NB4 (cell line): Measurements from ENCODE around the gene DNAAF5.

Experiments used
- DNase-seq: peaks from one replicate; pipeline ENCODE4 v3.0.0; 2010; ENCODE audit warnings: low read depth
- H3K4me3 ChIP-seq: one replicate; pipeline ENCODE4 v1.5.1; 2011; ENCODE audit warnings: mild to moderate bottlenecking, low read depth, low read length, moderate library complexity
- CTCF ChIP-seq: IDR thresholded peaks from one replicate; pipeline ENCODE4 v1.5.1; 2012; ENCODE audit warnings: low read depth, low read length
- MAX ChIP-seq: IDR thresholded peaks from 2 replicates; pipeline ENCODE4 v1.6.1; 2011; ENCODE audit warnings: low read depth, low read length
- MYC ChIP-seq: IDR thresholded peaks from 2 replicates; pipeline ENCODE4 v1.6.1; 2011; ENCODE audit warnings: low read depth, low read length
- POLR2A ChIP-seq: IDR thresholded peaks from 2 replicates; pipeline ENCODE4 v1.6.1; 2011; ENCODE audit warnings: mild to moderate bottlenecking; ENCODE audit not compliant: insufficient read length; ENCODE audit errors: extremely low read depth

Gene DNAAF5

GRCh38 chr7:725223-726005 lies 1.1 kb upstream of the DNAAF5 start:
- peak overlapping the region; percentile 78 for H3K4me3 ChIP-seq
- no peak for TF ChIP-seq CTCF
- no peak for TF ChIP-seq MYC
- TF ChIP-seq POLR2A: no peak
- TF ChIP-seq MAX: no peak
- DNase-seq: peak; percentile 54

- TF ChIP-seq POLR2A: no peak
- TF ChIP-seq MAX: no peak
- no peak for TF ChIP-seq MYC
- TF ChIP-seq CTCF: no peak
- no peak for DNase-seq
- peak overlapping the region; percentile 78 for H3K4me3 ChIP-seq
These were observed 280 bp downstream of the DNAAF5 start for GRCh38 chr7:726854-727103.

- DNase-seq: peak; percentile 67
- TF ChIP-seq POLR2A (no peak), MYC (no peak; the same call in 1 of the 2 replicates), CTCF (no peak), MAX (peak; percentile 89)
- peak within 1 kb of the TSS; percentile 78 for H3K4me3 ChIP-seq
These were observed 756 bp downstream of the DNAAF5 start, which contains the start of gene PRKAR1B for GRCh38 chr7:727104-727805. Gene PRKAR1B, minus strand, starts transcription at chr7:727281. Its CDS starts 15,776 bp downstream, at chr7:711505.

- DNase-seq: no peak
- TF ChIP-seq MAX (no peak), MYC (no peak), CTCF (no peak), POLR2A (no peak)
These were observed 1.4 kb downstream of the DNAAF5 start for GRCh38 chr7:727806-728460.

GRCh38 chr7:728602-729001 lies 2.1 kb downstream of the DNAAF5 start:
- H3K4me3 ChIP-seq: peak overlapping the region; percentile 61
- DNase-seq: no peak
- TF ChIP-seq CTCF: no peak
- TF ChIP-seq MAX: no peak
- no peak for TF ChIP-seq MYC
- no peak for TF ChIP-seq POLR2A

More at GRCh38 chr7:727806-728460, 1.4 kb downstream of the DNAAF5 start:
- H3K4me3 ChIP-seq: peak overlapping the region; percentile 61
